ENCODE measurements around the gene MDM2.
"Not testable (repeated sequence)": the region's sequence is repeated elsewhere in the genome, so short reads cannot be mapped to it uniquely, and the experiment has no call there.

DNA sequence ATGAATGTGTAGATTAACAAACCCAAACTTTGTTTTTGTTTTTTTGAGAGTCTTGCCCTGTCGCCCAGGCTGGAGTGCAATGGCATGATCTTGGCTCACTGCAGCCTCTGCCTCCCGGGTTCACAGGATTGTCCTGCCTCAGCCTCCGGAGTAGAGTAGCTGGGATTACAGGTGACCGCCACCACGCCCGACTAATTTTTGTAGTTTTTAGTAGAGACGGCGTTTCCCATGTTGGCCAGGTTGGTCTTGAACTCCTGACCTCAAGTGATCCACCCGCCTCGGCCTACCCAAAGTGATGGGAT, 752 bp upstream of the MDM2 start:
- TF ChIP-seq EP300, POLR2A (IDR thresholded peaks at IDR 0.05): not testable (repeated sequence)
- TF ChIP-seq, protein P1, sequence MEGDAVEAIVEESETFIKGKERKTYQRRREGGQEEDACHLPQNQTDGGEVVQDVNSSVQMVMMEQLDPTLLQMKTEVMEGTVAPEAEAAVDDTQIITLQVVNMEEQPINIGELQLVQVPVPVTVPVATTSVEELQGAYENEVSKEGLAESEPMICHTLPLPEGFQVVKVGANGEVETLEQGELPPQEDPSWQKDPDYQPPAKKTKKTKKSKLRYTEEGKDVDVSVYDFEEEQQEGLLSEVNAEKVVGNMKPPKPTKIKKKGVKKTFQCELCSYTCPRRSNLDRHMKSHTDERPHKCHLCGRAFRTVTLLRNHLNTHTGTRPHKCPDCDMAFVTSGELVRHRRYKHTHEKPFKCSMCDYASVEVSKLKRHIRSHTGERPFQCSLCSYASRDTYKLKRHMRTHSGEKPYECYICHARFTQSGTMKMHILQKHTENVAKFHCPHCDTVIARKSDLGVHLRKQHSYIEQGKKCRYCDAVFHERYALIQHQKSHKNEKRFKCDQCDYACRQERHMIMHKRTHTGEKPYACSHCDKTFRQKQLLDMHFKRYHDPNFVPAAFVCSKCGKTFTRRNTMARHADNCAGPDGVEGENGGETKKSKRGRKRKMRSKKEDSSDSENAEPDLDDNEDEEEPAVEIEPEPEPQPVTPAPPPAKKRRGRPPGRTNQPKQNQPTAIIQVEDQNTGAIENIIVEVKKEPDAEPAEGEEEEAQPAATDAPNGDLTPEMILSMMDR (IDR thresholded peaks at IDR 0.05): not testable (repeated sequence)

Measured in gastroesophageal sphincter (tissue), 3 donors.